Right atrium auricular region (tissue), 2 donors: ENCODE measurements around the gene ZNF804B. TPM values are rescaled to one million over a fixed set of nuclear protein-coding genes. Genes with fewer than 3 reads are reported as not detected.
A peak's percentile ranks its signal among the peaks of the same experiment; 100 is the strongest.

Experiments
- DNase-seq: peaks from one replicate; pipeline ENCODE4 v3.0.0-alpha.2; 2019; ENCODE audit warnings: low spot score
- H3K27ac ChIP-seq, 2 donors: fragments of 200-600 bp; sonication (generic); 1 replicate in 1 of 2; 2 replicates in 1 of 2; pipeline ENCODE4 v1.5.1; 2016 to 2019
- H3K27me3 ChIP-seq, 2 donors: fragments of 200-600 bp; sonication (generic); one replicate each; pipeline versions ENCODE4 v1.5.1 to v1.6.0; 2017 to 2019
- H3K36me3 ChIP-seq: fragments of 200-600 bp; sonication (generic); one replicate; pipeline ENCODE4 v1.5.1; 2016
- H3K4me1 ChIP-seq, 2 donors: fragments of 200-600 bp; sonication (generic); one replicate each; pipeline versions ENCODE4 v1.5.1 to v1.6.0; 2017 to 2019
- H3K4me3 ChIP-seq, 2 donors: fragments of 200-600 bp; sonication (generic); 1 replicate in 1 of 2; 2 replicates in 1 of 2; pipeline ENCODE4 v1.5.1; 2017 to 2019; ENCODE audit warnings: mild to moderate bottlenecking in 1 of 2, moderate library complexity in 1 of 2
- H3K9me3 ChIP-seq, 2 donors: fragments of 200-600 bp; sonication (generic); one replicate each; pipeline ENCODE4 v1.5.1; 2019
- total RNA-seq, 2 donors: library from RNA; depleted of rRNA; stranded (reverse); fragments of >200 nt; gene quantifications; one replicate each; pipeline ENCODE4 v1.1.0, GENCODE V29; 2016
- TF ChIP-seq, protein P1 (sequence below), 2 donors: fragments of 200-600 bp; sonication (generic); IDR thresholded peaks; one replicate each; pipeline ENCODE4 v1.5.1; 2019; ENCODE audit warnings: antibody characterized with exemption in 2 of 2

Gene ZNF804B
- total RNA-seq, 2 donors from 2014 or later, result 0.20 to 0.26 TPM

DNA sequence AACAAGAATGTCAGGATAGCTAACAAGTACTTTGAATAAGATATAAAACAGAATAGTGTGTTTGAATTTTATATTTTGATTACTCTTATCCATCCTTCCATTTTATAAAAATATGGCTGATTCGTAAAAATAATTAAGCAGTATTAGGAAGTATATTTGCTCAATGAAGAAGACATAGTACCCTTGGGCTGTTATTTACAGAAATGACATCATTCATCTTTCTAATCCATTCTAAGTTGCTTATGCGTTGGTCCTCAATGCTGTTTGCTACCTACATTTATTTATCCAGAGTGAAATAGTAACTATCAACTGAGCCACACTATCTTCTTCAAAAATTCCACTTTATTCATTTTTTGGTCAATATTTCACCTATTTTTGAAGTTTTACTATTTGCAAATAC, 2.1 kb upstream of the ZNF804B start:
- DNase-seq, result no peak
- Histone ChIP-seq H3K9me3 (no peaks in the 10 kb centered on the region), H3K27me3 (peaks cover 0 to 6% of the 10 kb centered on the region in 2 donors), H3K36me3 (no peaks in the 10 kb centered on the region), H3K4me3 (no peak overlapping the region), H3K27ac (no peak overlapping the region), H3K4me1 (peaks cover 0 to 18% of the 10 kb centered on the region in 2 donors)
- TF ChIP-seq, protein P1, sequence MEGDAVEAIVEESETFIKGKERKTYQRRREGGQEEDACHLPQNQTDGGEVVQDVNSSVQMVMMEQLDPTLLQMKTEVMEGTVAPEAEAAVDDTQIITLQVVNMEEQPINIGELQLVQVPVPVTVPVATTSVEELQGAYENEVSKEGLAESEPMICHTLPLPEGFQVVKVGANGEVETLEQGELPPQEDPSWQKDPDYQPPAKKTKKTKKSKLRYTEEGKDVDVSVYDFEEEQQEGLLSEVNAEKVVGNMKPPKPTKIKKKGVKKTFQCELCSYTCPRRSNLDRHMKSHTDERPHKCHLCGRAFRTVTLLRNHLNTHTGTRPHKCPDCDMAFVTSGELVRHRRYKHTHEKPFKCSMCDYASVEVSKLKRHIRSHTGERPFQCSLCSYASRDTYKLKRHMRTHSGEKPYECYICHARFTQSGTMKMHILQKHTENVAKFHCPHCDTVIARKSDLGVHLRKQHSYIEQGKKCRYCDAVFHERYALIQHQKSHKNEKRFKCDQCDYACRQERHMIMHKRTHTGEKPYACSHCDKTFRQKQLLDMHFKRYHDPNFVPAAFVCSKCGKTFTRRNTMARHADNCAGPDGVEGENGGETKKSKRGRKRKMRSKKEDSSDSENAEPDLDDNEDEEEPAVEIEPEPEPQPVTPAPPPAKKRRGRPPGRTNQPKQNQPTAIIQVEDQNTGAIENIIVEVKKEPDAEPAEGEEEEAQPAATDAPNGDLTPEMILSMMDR (IDR thresholded peaks at IDR 0.05), result no peak

DNA sequence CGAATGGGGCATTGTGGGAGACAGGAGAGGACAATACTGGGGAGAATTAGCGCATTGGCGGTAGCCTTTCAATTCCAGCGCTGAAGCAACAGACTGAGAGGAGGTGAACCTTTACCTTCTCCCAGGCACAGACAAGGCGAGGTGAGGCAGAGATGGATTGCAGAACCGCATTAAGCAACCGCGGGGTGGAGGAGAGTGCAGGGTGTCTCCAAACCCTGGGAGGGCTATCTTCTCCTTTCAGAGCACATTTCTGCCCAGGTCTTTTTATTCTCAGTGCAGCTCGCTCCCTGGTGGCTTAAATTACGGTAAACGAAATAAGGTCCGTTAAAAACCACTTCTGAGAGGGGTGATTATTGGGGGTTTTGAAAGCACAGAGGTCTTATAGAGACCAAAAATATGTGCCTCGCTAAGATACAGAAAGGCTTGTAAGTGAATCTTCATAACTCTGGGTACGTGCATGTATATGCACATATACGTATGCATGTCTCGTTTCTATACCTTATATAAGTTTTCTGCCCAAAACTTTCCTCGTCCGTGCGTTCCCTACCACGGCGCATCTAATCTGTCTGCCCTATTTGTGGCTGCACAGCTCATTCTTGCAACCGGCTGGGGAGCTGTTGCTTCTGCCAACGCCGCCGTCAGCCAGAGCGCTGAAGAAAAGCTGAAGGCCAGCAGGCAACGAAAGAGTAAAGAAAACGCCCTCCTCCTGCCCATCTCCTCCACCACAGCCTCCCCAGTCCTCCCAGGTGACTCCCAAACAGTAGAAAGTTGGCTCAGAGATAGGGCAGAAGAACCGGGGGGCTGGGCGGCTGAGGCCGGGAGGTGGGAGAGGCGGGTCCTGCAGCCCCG, 895 bp upstream of the ZNF804B start:
- TF ChIP-seq, protein P1 (IDR thresholded peaks at IDR 0.05), result no peak
- Histone ChIP-seq H3K27me3 (peaks cover 0 to 6% of the 10 kb centered on the region in 2 donors), H3K4me1 (peaks cover 0 to 18% of the 10 kb centered on the region in 2 donors), H3K4me3 (peak overlapping the region; percentile 12 to 54), H3K36me3 (no peaks in the 10 kb centered on the region), H3K9me3 (no peaks in the 10 kb centered on the region), H3K27ac (no peak overlapping the region)
- DNase-seq, result no peak

DNA sequence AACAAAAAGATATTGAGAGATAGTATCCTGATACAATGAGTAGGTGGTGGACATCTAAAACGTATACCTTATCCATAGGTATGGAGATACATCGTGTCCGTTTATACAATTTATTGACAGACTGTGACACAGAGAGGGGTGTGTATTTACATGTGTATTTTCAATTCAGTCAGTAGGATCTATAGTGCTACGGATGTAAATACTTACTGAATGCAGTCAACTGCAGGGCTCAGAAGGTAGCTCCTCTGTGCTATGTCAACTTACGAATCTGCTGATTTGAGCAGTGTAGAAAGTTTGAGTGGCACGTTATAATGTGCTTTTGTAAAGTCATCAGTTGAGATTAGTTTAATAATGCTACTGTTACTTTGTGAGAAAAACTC, 626 bp downstream of the ZNF804B start:
- no peak for DNase-seq

DNA sequence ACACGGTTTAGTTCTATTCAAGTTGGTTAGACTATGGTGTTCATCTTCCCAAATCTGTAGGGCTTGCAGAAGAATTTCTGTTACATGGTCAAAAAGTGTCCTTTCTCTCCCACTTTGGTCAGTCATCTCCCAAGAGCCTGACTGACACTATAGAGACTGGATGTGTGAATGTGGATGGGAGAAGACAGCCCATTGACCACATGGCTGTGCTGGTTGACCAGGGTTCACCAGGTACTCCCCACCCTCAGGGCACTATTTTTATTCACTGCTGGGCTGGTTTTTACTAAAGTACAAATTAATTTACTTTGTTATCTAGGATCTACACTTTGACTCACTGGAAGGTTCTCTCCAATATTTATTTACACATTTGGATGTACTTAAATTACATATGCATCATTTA, 2.3 kb downstream of the ZNF804B start:
- TF ChIP-seq, protein P1 (IDR thresholded peaks at IDR 0.05), result no peak
- H3K36me3 ChIP-seq, result no peaks in the 10 kb centered on the region
- no peak overlapping the region for H3K27ac ChIP-seq
- H3K4me3 ChIP-seq, result no peak overlapping the region
- no peak for DNase-seq
- H3K27me3 ChIP-seq, result peaks cover 0 to 6% of the 10 kb centered on the region in 2 donors
- H3K9me3 ChIP-seq, result no peaks in the 10 kb centered on the region
- peaks cover 0 to 18% of the 10 kb centered on the region in 2 donors for H3K4me1 ChIP-seq

More for the DNA sequence above, 626 bp downstream of the ZNF804B start:
- no peaks in the 10 kb centered on the region for H3K36me3 ChIP-seq
- TF ChIP-seq, protein P1 (IDR thresholded peaks at IDR 0.05), result no peak
- H3K4me3 ChIP-seq, result peak overlapping the region in 1 of 2 donors; percentile 54
- H3K4me1 ChIP-seq, result peaks cover 0 to 18% of the 10 kb centered on the region in 2 donors
- H3K9me3 ChIP-seq, result no peaks in the 10 kb centered on the region
- H3K27me3 ChIP-seq, result peaks cover 0 to 6% of the 10 kb centered on the region in 2 donors
- no peak overlapping the region for H3K27ac ChIP-seq

DNA sequence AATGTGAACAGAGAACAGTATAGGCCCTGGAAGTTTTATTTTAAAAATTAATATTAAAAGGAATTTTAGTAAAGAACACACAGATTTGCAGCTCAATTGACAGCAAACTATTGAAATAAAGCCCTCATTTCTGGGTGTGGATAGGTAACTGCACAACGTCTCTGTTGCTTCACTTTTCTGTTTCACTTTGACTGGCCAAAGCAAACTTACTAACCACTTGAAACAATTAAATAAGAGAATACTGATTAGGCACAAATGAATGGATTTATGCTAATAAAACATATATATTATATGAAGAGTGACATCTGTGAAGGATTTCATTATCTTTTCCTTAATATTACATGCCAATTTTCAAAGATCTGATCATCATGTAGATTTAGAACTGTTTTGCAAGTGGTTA, 11.9 kb downstream of the ZNF804B start:
- Histone ChIP-seq H3K27me3 (no peaks in the 10 kb centered on the region), H3K4me1 (no peaks in the 10 kb centered on the region), H3K27ac (no peak overlapping the region), H3K4me3 (no peak overlapping the region), H3K9me3 (no peaks in the 10 kb centered on the region), H3K36me3 (no peaks in the 10 kb centered on the region)
- no peak for DNase-seq
- TF ChIP-seq, protein P1 (IDR thresholded peaks at IDR 0.05), result no peak
